Endometrium (tissue), 2 donors: Measurements from ENCODE around the gene LBR.
A peak's percentile ranks its signal among the peaks of the same experiment; 100 is the strongest.

Experiments used
- FAIRE-seq: peaks from 2 replicates; lab custom pipeline; 2012; peaks lifted over from hg19 to GRCh38; lab: Jason Lieb, UNC
- donor health status: control.
- donor health status: control.

Gene LBR

GRCh38 chr1:225373155-225373554 lies 54.7 kb downstream of the LBR start:
- FAIRE-seq = no peak

- peak; percentile 63 for FAIRE-seq
Observed at GRCh38 chr1:225371366-225372010, 56.4 kb downstream of the LBR start.

- no peak for FAIRE-seq
Observed at GRCh38 chr1:225368036-225368552, 59.7 kb downstream of the LBR start.

GRCh38 chr1:225366552-225366951 lies 61.3 kb downstream of the LBR start:
- FAIRE-seq = no peak

- no peak for FAIRE-seq
Observed at GRCh38 chr1:225366018-225366417, 61.8 kb downstream of the LBR start.

- peak; percentile 18 for FAIRE-seq
Observed at GRCh38 chr1:225364439-225364838, 63.4 kb downstream of the LBR start.

GRCh38 chr1:225362805-225363204 lies 65.0 kb downstream of the LBR start:
- FAIRE-seq = peak; percentile 58

GRCh38 chr1:225361176-225361575 lies 66.7 kb downstream of the LBR start:
- FAIRE-seq = no peak

- FAIRE-seq = no peak
Observed at GRCh38 chr1:225360119-225360518, 67.7 kb downstream of the LBR start.

- no peak for FAIRE-seq
Observed at GRCh38 chr1:225355863-225356262, 72.0 kb downstream of the LBR start.

- FAIRE-seq = no peak
Observed at GRCh38 chr1:225354906-225355305, 72.9 kb downstream of the LBR start.
